ENCODE results near the gene SLC12A7. TPM values are rescaled to one million over a fixed set of nuclear protein-coding genes. Genes with fewer than 3 reads are reported as not detected.

The SLC12A7 gene
- total and polyA plus RNA-seq, 2 donors (not counting 1 experiment from before 2014, with no cell fraction given) = 2.9 to 23.9 TPM

- no peaks in the 10 kb centered on the region for H3K9me3 ChIP-seq (ENCODE audit: control insufficient read depth, insufficient read depth, low read depth, low read length)
- TF ChIP-seq EZH2 (IDR thresholded peaks at IDR 0.05; ENCODE audit: low read length, missing control alignments) (no peak), CTCF (conservative IDR thresholded peaks at IDR 0.05 in 1 of 2, IDR thresholded peaks at IDR 0.05 in 1 of 2; ENCODE audit: low read depth in 1 of 2, low read length in 2 of 2) (no peak)
- H2AFZ ChIP-seq (ENCODE audit: low read length) = no peak overlapping the region
- H3K9ac ChIP-seq (ENCODE audit: insufficient read depth, low read length) = no peak overlapping the region
- H3K36me3 ChIP-seq (ENCODE audit: control insufficient read depth, insufficient read depth, low read length) = no peaks in the 10 kb centered on the region
- no peaks in the 10 kb centered on the region for H3K4me1 ChIP-seq (ENCODE audit: control insufficient read depth, extremely low read depth, insufficient read depth, low read length)
- no peak overlapping the region for H3K27ac ChIP-seq (ENCODE audit: insufficient read depth, low read length)
- H3K4me2 ChIP-seq (ENCODE audit: extremely low read depth, insufficient read depth, low read length) = no peak overlapping the region
- no peak for DNase-seq (ENCODE audit: low read depth in 2 of 2)
- peaks cover 2% of the 10 kb centered on the region for H3K27me3 ChIP-seq (ENCODE audit: control insufficient read depth, insufficient read depth, low read length)
- H3K79me2 ChIP-seq (ENCODE audit: control insufficient read depth, insufficient read depth, low read length) = no peaks in the 10 kb centered on the region
- no peak overlapping the region for H3K4me3 ChIP-seq (replicated peaks in 1 of 4; ENCODE audit: control extremely low read depth in 1 of 4, insufficient read depth in 1 of 4, low read depth in 3 of 4, low read length in 4 of 4)
- H4K20me1 ChIP-seq (ENCODE audit: control insufficient read depth, extremely low read depth, insufficient read depth, low read length) = no peaks in the 10 kb centered on the region
These were observed 7.5 kb upstream of the SLC12A7 start for GRCh38 chr5:1119312-1119831.

GRCh38 chr5:1118738-1119137, 6.9 kb upstream of the SLC12A7 start:
- DNase-seq (ENCODE audit: low read depth in 2 of 2) = peak in 1 of 2 donors; percentile 12
- H3K4me1 ChIP-seq (ENCODE audit: control insufficient read depth, extremely low read depth, insufficient read depth, low read length) = no peaks in the 10 kb centered on the region
- H2AFZ ChIP-seq (ENCODE audit: low read length) = no peak overlapping the region
- no peak overlapping the region for H3K4me2 ChIP-seq (ENCODE audit: extremely low read depth, insufficient read depth, low read length)
- no peak overlapping the region for H3K4me3 ChIP-seq (replicated peaks in 1 of 4; ENCODE audit: control extremely low read depth in 1 of 4, insufficient read depth in 1 of 4, low read depth in 3 of 4, low read length in 4 of 4)
- H4K20me1 ChIP-seq (ENCODE audit: control insufficient read depth, extremely low read depth, insufficient read depth, low read length) = no peaks in the 10 kb centered on the region
- no peaks in the 10 kb centered on the region for H3K9me3 ChIP-seq (ENCODE audit: control insufficient read depth, insufficient read depth, low read depth, low read length)
- no peaks in the 10 kb centered on the region for H3K79me2 ChIP-seq (ENCODE audit: control insufficient read depth, insufficient read depth, low read length)
- no peaks in the 10 kb centered on the region for H3K27me3 ChIP-seq (ENCODE audit: control insufficient read depth, insufficient read depth, low read length)
- H3K27ac ChIP-seq (ENCODE audit: insufficient read depth, low read length) = no peak overlapping the region
- TF ChIP-seq CTCF (conservative IDR thresholded peaks at IDR 0.05 in 1 of 2, IDR thresholded peaks at IDR 0.05 in 1 of 2; ENCODE audit: low read depth in 1 of 2, low read length in 2 of 2) = no peak
- no peak for TF ChIP-seq EZH2 (IDR thresholded peaks at IDR 0.05; ENCODE audit: low read length, missing control alignments)
- no peaks in the 10 kb centered on the region for H3K36me3 ChIP-seq (ENCODE audit: control insufficient read depth, insufficient read depth, low read length)
- H3K9ac ChIP-seq (ENCODE audit: insufficient read depth, low read length) = no peak overlapping the region

- H3K27me3 ChIP-seq (ENCODE audit: control insufficient read depth, insufficient read depth, low read length) = no peaks in the 10 kb centered on the region
- no peaks in the 10 kb centered on the region for H3K9me3 ChIP-seq (ENCODE audit: control insufficient read depth, insufficient read depth, low read depth, low read length)
- H4K20me1 ChIP-seq (ENCODE audit: control insufficient read depth, extremely low read depth, insufficient read depth, low read length) = no peaks in the 10 kb centered on the region
- H3K4me3 ChIP-seq (replicated peaks in 1 of 4; ENCODE audit: control extremely low read depth in 1 of 4, insufficient read depth in 1 of 4, low read depth in 3 of 4, low read length in 4 of 4) = no peak overlapping the region
- H2AFZ ChIP-seq (ENCODE audit: low read length) = no peak overlapping the region
- DNase-seq (ENCODE audit: low read depth in 2 of 2) = peak in 1 of 2 donors; percentile 40
- H3K79me2 ChIP-seq (ENCODE audit: control insufficient read depth, insufficient read depth, low read length) = no peaks in the 10 kb centered on the region
- no peaks in the 10 kb centered on the region for H3K36me3 ChIP-seq (ENCODE audit: control insufficient read depth, insufficient read depth, low read length)
- H3K4me2 ChIP-seq (ENCODE audit: extremely low read depth, insufficient read depth, low read length) = no peak overlapping the region
- no peak overlapping the region for H3K27ac ChIP-seq (ENCODE audit: insufficient read depth, low read length)
- no peak for TF ChIP-seq CTCF (conservative IDR thresholded peaks at IDR 0.05 in 1 of 2, IDR thresholded peaks at IDR 0.05 in 1 of 2; ENCODE audit: low read depth in 1 of 2, low read length in 2 of 2)
- TF ChIP-seq EZH2 (IDR thresholded peaks at IDR 0.05; ENCODE audit: low read length, missing control alignments) = no peak
- no peaks in the 10 kb centered on the region for H3K4me1 ChIP-seq (ENCODE audit: control insufficient read depth, extremely low read depth, insufficient read depth, low read length)
- H3K9ac ChIP-seq (ENCODE audit: insufficient read depth, low read length) = no peak overlapping the region
These were observed 6.4 kb upstream of the SLC12A7 start for GRCh38 chr5:1118231-1118698.
